GM21381 (cell line): ENCODE results near the gene CYTH4.
"Not testable (repeated sequence)": the region's sequence is repeated elsewhere in the genome, so short reads cannot be mapped to it uniquely, and the experiment has no call there.

Experiments
- ATAC-seq: cut with Tn5 transposase; IDR thresholded peaks from one replicate; pipeline ENCODE4 v1.9.1; 2021; ENCODE audit warnings: mild to moderate bottlenecking, moderate library complexity; ENCODE audit not compliant: unreplicated experiment

The CYTH4 gene, protein sequence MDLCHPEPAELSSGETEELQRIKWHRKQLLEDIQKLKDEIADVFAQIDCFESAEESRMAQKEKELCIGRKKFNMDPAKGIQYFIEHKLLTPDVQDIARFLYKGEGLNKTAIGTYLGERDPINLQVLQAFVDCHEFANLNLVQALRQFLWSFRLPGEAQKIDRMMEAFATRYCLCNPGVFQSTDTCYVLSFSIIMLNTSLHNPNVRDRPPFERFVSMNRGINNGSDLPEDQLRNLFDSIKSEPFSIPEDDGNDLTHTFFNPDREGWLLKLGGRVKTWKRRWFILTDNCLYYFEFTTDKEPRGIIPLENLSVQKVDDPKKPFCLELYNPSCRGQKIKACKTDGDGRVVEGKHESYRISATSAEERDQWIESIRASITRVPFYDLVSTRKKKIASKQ

DNA sequence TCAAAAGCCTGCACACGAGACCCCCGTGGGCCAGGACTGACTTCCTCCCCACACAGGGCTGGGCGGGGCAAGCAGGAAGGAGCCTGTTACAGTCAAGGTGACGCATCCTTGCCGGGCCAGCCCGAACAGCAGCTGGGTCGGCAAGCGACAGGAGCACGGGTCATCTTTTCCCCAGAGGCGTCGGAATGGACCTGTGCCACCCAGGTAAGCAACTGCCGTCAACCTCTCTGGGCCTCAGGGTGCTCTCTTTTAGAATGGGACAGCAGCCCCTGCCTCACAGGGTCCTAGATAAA lies at the start of gene CYTH4:
Gene CYTH4, plus strand, starts transcription at position 124 of the 293 bp plus-strand sequence. Its CDS starts 62 bp downstream, at position 186.
- no peak for ATAC-seq

GRCh38 chr22:37233371-37233750 lies 48.9 kb upstream of the CYTH4 start:
- not testable (repeated sequence) for ATAC-seq

GRCh38 chr22:37233751-37234631 lies 48.3 kb upstream of the CYTH4 start:
- no peak for ATAC-seq

DNA sequence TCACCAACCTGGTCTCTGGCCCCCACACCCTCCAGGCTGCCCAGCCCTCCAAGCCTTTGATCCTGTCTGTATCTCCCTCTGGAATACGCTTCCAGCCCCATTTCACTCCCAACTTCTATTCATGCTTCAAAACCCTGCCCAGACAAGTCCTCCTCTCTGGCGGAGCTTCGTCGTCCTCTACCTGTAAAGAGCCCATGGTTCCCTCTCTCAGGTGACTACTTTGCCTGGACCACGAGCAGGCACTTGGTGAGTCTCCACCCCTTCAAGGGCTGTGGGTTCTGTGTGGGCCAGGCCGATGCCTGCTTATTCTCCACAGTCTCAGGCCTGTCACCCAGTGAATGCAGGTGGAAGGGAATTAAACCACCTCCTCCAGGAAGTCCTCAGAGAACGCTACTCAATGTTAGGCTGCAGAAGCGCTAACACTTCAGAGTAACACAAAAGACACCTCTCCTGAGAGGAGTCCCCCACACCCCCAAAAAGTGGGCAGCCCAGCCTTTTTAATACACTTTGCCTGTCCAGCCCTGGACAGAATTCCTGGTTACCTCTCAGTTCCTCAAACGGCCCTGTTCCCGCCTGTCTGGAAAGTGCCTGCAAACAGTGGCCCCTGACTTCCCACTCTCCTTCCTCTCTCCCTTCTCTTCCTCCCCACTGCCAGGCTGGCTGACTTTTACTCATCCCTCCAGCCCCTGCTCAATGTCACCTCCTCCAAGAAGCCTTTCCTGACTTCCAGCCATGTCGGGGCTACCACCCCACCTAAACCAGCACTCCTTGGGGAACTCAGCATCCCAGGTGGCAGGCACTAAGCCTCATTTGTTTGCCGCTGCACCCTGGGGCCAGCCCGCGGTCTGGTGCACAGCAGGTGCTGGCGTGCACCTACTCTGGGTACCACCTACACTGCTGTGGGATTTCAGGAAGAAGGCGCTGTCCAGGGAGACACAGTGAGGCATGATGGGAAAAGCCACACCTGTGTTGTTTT lies 47.3 kb upstream of the CYTH4 start:
- no peak for ATAC-seq

DNA sequence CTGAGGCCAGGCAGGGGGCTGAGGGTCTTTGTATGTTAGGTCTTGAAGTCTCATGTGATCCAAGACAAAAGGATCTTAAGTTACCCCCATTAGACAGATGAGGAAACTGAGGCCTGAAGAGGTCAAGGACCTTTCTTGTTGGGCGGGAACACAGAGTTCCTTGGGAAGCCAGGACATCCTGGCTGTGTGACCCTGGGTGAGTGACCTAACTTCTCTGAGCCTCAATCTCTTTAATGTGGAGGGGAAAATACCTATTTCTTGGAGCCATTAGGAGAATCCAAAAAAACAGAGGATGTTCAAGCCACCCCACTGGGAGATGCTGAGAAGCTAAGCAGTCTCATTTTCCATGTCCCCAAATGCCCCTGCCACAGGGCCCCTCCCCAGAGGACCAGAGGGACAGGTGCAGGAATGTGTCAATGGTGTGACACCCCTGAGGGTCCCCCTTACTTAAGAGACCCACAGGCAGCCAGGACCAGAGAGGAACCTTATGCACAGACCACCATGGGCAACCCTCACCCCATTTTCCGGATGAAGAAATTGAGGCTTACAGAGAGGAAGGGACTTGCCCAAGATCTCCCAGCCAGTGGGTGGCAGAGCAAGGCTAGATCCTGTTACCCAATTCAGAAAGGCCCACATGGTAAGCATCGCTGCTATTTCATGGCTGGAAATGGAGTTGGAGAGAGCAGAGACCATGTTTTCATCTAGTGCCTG lies 46.3 kb upstream of the CYTH4 start:
- no peak for ATAC-seq

- ATAC-seq, result no peak
Measured at GRCh38 chr22:37237371-37238268, 44.7 kb upstream of the CYTH4 start.

DNA sequence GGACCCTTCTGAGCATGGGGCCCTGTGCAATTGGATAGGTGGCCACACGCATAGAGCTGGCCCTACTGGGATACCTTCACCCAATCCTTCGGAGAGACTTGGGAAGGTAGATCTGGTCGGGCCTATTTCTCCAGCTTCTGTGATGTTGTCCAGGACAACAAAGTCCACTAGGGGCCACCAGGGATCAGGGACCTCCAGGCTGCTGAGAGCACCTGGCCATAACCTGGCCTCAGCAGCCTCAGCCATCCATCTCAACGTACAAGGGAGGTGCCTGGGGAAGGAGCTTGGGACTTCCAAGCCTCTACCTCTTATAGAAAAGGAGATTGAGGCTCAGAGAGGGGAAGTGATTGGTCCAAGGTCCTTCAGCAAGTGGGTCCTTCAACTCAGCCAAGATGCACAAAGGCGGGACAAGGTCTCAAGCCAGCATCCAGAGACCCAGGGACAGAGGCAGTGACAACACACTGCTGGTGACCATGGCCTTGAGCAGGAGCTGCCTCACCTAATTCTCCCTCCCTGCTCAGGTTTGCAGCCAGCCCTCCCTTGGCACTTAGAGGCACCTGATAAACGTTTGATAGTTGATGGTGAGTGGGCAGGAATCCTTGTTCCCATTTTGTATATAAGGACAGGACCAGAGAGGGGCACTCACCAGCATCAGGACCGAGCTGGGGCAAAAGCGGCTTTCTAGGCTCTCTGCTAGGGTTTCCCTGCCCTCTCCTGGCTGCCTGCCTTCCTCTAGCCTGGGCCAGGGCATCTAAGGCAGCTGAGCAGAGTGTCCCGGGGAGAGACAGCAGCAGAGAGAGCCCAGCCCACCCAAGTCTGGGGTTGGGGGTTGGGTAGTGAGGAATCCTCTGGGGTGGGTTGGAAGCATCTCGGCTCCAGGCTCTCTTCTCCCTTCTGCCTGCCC lies 42.7 kb upstream of the CYTH4 start:
- no peak for ATAC-seq

DNA sequence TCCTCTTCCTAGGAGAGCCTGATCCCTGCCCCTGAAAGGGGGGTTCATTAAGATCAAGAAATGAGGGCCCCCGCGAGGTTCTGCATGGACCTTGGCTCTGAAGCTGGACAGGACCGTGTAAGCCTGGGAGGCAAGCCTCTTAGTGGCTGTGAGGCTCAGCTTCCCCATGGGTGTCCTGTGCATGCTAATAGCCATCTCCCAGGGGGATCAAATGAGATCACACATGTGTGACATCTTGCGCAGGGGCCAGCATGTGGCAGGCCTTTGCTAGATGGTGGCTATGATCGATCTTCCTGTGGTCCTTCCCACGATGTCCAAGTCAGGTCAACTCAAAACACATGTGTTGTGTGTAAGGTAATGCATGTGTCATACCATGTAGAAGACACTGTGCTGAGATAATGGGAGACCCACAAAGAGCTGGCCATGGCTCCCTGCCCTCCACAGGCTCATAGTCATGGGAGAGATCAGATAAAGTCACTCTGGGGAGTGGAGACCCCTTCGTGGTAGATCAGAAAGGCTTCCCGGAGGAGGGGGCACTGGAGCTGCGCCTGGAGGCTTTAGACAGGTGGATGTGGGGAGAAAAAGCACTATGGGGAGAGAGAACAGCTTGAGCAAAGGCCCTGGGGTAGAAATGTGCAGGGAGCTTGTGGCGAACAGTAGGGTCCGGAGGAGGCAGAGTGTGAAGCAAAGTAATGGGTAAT lies 41.9 kb upstream of the CYTH4 start:
- ATAC-seq, result no peak

- no peak for ATAC-seq
Measured at GRCh38 chr22:37240941-37241320, 41.4 kb upstream of the CYTH4 start.

DNA sequence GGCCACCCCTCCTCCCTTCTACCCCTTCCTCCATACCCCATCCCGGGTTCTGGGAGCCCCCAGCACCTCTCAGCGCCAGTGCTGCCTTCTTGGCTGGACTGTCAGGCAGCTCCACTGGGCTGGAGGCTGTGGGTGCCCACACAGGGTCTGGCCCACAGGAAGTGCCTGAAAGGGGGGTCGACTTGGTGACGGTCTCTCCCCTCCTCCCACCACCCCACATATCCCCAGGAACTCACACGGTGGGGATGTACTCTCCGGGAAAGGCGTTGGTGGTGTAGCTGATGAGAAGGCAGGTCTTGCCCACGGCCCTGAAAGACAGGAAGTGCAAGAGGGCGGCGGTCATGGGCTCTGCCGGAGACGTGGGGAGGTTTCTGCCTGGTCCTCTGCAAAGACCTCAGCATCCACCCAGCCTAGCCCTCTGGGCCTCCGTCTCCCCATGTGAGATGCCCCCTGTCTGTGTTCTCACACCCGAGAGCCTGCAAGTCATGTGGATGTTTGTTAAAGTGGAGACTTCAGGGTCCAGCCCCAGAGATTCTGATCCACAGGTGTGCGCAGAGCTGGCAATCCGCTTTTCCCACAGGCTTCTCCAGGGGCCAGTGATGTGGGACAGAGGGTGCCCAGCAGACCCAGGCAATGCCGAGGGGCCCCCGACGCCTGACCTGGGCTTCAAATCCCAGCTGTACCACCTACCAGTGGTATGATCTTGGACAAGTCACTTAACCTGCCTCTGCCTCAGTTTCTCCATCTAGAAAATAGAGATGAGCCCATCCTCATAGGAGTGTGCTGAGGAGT lies 40.8 kb upstream of the CYTH4 start:
- no peak for ATAC-seq

DNA sequence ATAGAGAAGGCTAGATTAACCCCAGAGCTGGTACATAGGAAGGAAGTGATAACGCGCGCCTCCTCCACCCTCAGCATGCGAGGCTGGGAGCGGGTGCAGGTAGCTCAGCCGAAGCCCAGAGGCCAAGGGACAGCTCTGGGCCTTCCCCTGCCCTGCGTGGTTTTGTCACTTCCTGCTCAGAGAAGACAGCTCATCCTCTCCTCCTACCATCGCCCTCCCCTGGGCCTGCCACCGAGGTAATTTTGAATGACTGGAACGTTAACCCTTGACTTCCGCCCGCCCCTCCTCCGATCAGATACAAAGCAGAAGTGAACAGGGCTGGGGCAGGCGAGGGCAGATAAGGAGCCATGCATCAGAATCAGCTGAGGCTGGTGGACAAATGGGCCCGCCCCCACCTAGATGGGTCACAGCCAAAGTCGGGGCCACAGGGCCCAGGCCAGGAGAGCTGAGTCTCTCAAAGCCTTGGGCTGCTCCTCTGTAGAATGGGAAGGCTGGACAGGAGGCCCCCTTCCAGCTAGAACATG lies 39.9 kb upstream of the CYTH4 start:
- peak; percentile 59 for ATAC-seq

DNA sequence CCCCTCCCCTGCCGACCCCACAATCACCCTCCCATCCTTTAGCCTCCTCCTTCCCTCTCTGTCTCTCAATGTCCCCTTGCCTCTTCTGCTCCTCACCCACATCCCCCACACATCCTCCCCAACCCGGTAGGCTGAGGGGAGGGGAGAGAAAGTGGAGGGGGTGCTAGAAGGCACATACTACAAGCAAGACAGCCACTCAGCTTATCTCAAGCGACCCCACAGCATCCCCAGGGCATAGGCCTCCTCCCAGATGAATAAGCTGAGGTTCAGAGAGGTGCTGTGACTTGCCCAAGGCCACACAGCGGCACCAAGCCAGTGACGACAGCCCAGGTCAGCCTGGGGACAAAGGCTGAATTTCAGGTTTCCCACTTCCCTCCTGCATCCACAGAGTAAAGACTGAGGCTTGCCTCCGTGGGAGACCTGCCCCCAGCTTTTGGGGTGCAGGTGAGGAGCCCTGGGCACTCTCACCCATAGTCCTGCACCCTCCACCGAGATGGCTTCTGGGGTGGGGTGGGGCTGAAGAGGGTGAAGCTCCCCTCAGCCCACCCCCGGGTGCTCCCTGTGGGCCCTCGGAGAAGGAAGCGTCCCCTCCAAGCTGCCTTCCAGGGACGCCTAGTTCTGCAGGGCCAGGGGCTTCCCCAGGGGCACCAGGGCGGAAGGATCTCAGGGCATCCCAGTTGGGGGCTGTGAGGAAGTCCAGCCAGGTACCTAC lies 38.8 kb upstream of the CYTH4 start:
- peak; percentile 0 for ATAC-seq

DNA sequence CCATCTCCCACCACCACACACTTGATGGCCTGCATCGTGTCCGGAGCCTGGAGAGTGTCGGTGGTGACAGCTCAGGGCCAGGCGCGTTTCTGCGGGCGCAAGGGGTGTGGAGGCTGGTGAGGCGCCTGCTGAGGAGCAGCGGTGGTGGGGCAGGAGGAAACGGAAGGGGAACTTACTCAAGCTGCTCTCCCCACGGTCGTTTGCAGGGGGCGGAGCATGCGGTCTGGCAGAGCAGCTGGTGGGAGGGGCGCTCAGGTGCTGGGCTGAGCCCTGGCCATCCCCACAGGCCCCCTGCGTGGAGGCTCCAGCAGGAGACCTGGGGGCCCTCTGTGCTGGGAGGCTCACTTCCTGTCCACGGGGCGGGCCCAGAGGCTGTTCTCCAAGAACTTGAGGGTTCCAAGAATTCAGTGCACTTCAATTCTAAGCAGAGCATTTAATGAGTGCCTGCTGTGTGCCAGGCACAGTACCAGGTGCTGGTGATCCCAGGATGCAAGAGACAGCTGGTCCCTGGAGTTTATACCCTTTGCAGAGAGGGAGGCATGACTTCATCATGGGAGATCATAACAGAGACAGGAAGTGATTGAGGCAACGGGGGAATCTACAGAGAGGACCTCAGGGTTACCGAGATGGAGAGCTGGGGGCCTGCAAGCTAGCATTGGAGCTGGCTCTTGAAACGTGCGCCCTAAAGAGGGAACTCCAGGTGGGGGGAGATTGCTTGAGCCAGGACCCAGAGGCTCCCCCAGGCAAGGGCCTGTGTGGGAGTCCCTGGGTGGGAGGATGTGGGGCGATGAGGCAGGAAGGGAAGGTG lies 38.0 kb upstream of the CYTH4 start, which contains the start of gene RAC2:
Gene RAC2, minus strand, starts transcription at position 156 of the 808 bp plus-strand sequence. Its CDS starts 121 bp downstream, at position 35.
- ATAC-seq, result peak; percentile 47

DNA sequence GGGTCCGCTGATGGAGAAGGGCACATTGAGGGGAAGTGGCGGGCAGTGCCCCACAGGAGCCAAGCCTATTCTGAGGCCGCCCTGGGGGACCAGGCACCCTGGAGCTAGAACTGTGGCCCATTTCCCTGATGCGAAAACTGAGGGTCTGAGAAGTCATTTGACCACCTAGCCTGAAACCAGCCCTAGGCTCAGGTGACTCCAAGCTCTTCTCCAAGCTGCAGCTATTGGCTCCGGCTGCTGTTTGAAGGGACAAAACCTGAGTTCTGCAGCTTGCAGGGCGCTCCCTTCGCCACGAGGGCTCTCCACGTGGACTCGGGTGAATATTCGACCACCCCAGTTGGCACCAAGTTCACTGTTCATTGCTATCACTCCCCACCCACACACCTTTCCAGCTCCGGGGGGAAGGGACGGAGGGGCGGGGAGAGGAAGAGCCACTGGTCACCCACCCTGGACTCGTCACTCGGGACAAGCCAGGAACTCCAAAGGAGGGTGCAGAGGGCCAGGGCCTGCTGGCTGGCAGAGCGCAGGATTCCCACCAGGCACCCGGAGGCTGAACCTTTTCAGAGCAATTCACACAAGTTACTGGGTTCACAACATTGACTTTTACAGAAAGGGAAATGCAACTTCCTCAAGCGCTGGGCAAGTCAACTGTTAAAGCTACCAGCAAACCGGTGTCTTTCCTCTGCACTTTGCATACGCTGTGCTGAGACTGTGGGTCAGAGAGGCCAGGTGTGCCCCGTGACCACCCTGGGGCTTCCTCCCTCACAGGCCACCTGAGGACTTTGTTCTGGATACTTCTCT lies 37.2 kb upstream of the CYTH4 start:
- ATAC-seq, result peak; percentile 33
